H9 (cell line): Measurements from ENCODE around the gene BBIP1. TPM values are rescaled to one million over a fixed set of nuclear protein-coding genes. Genes with fewer than 3 reads are reported as not detected.

ENCODE experiments used
- DNase-seq: peaks from one replicate; pipeline ENCODE4 v3.0.0-alpha.2; 2017
- H2AFZ ChIP-seq: one replicate; pipeline ENCODE4 v1.6.1; 2013; ENCODE audit warnings: mild to moderate bottlenecking, low read length, control low read depth, moderate library complexity
- H2AK5ac ChIP-seq: 2 replicates; pipeline ENCODE4 v1.6.1; 2013; ENCODE audit warnings: low read length, control low read depth, mixed read lengths; ENCODE audit not compliant: insufficient read length
- H2BK120ac ChIP-seq: one replicate; pipeline ENCODE4 v1.6.1; 2013; ENCODE audit warnings: low read depth, mild to moderate bottlenecking, low read length, control low read depth, inconsistent platforms; ENCODE audit not compliant: poor library complexity, severe bottlenecking
- H2BK12ac ChIP-seq: 2 replicates; pipeline ENCODE4 v1.6.1; 2013; ENCODE audit warnings: low read length, control low read depth, mixed read lengths, low read depth; ENCODE audit not compliant: insufficient read length
- H2BK15ac ChIP-seq: 2 replicates; pipeline ENCODE4 v1.6.1; 2013; ENCODE audit warnings: low read depth, low read length, control low read depth
- H2BK20ac ChIP-seq: one replicate; pipeline ENCODE4 v1.6.1; 2013; ENCODE audit warnings: low read depth, mild to moderate bottlenecking, low read length, control low read depth, inconsistent platforms; ENCODE audit not compliant: poor library complexity, severe bottlenecking
- H2BK5ac ChIP-seq: 2 replicates; pipeline ENCODE4 v1.6.1; 2013; ENCODE audit warnings: low read length, control low read depth, mixed read lengths; ENCODE audit not compliant: insufficient read length
- H3K14ac ChIP-seq: 2 replicates; pipeline ENCODE4 v1.6.1; 2013; ENCODE audit warnings: low read length, control low read depth; ENCODE audit not compliant: insufficient read depth
- H3K18ac ChIP-seq: 2 replicates; pipeline ENCODE4 v1.6.1; 2013; ENCODE audit warnings: low read depth, mild to moderate bottlenecking, mixed read lengths, low read length, control low read depth; ENCODE audit not compliant: insufficient read length
- H3K23ac ChIP-seq: 2 replicates; pipeline ENCODE4 v1.6.1; 2013; ENCODE audit warnings: low read length, control low read depth, mixed read lengths, low read depth; ENCODE audit not compliant: insufficient read length
- H3K23me2 ChIP-seq: 2 replicates; pipeline ENCODE4 v1.6.1; 2013; ENCODE audit warnings: low read depth, mild to moderate bottlenecking, mixed read lengths, low read length, control low read depth; ENCODE audit not compliant: insufficient read length, poor library complexity, severe bottlenecking
- H3K27ac ChIP-seq: 2 replicates; pipeline ENCODE4 v1.5.1; 2013; ENCODE audit warnings: low read length, control low read depth, mixed read lengths, low read depth; ENCODE audit not compliant: insufficient read length
- H3K27me3 ChIP-seq: 2 replicates; pipeline ENCODE4 v1.6.1; 2013; ENCODE audit warnings: low read length, control low read depth, inconsistent platforms; ENCODE audit not compliant: insufficient read depth
- H3K4ac ChIP-seq: 2 replicates; pipeline ENCODE4 v1.6.1; 2013; ENCODE audit warnings: low read depth, mild to moderate bottlenecking, control low read depth, inconsistent platforms, low read length, moderate library complexity
- H3K4me1 ChIP-seq: 2 replicates; pipeline ENCODE4 v1.6.1; 2013; ENCODE audit warnings: low read length, control low read depth, inconsistent platforms; ENCODE audit not compliant: insufficient read depth
- H3K4me2 ChIP-seq: 2 replicates; pipeline ENCODE4 v1.6.1; 2013; ENCODE audit warnings: low read length, control low read depth, mixed read lengths; ENCODE audit not compliant: insufficient read length, insufficient read depth
- H3K56ac ChIP-seq: 2 replicates; pipeline ENCODE4 v1.6.1; 2013; ENCODE audit warnings: low read depth, mild to moderate bottlenecking, mixed read lengths, low read length, control low read depth; ENCODE audit not compliant: insufficient read length
- H3K79me1 ChIP-seq: 2 replicates; pipeline ENCODE4 v1.6.1; 2013; ENCODE audit warnings: low read depth, mild to moderate bottlenecking, moderate library complexity, low read length, control low read depth, inconsistent platforms; ENCODE audit not compliant: insufficient read depth, poor library complexity, severe bottlenecking
- H3K79me2 ChIP-seq: 2 replicates; pipeline ENCODE4 v1.6.1; 2013; ENCODE audit warnings: low read length, control low read depth, inconsistent platforms; ENCODE audit not compliant: insufficient read depth
- H3K9ac ChIP-seq: 2 replicates; pipeline ENCODE4 v1.6.1; 2013; ENCODE audit warnings: low read length, control low read depth, mixed read lengths; ENCODE audit not compliant: insufficient read length; ENCODE audit errors: extremely low read depth
- H3K9me3 ChIP-seq: one replicate; pipeline ENCODE4 v1.6.1; 2013; ENCODE audit warnings: low read depth, low read length, inconsistent platforms; ENCODE audit not compliant: control insufficient read depth
- H3T11ph ChIP-seq: one replicate; pipeline ENCODE4 v1.6.1; 2013; ENCODE audit warnings: mild to moderate bottlenecking, low read length, control low read depth, inconsistent platforms
- H4K20me1 ChIP-seq: one replicate; pipeline ENCODE4 v1.6.1; 2013; ENCODE audit not compliant: control insufficient read depth, insufficient read length, insufficient read depth
- H4K5ac ChIP-seq: 2 replicates; pipeline ENCODE4 v1.6.1; 2013; ENCODE audit warnings: low read depth, mild to moderate bottlenecking, mixed read lengths, low read length, control low read depth; ENCODE audit not compliant: insufficient read length
- H4K8ac ChIP-seq: replicated peaks from 2 replicates; pipeline ENCODE4 v1.6.1; 2013; ENCODE audit warnings: low read length, control low read depth, mixed read lengths, low read depth; ENCODE audit not compliant: insufficient read length
- H4K91ac ChIP-seq: 2 replicates; pipeline ENCODE4 v1.6.1; 2013; ENCODE audit warnings: low read depth, mild to moderate bottlenecking, moderate library complexity, mixed read lengths, low read length, control low read depth; ENCODE audit not compliant: insufficient read length
- H3K27ac Mint-ChIP-seq, 3 experiments: 2 replicates in 2 of 3; 3 replicates in 1 of 3; pipeline ENCODE4 v1.8.0; 2020 to 2021; ENCODE audit warnings: mixed read lengths in 3 of 3, mild to moderate bottlenecking in 1 of 3, moderate library complexity in 1 of 3
- H3K27me3 Mint-ChIP-seq: 2 replicates; pipeline ENCODE4 v1.8.0; 2021; ENCODE audit warnings: low read depth, mild to moderate bottlenecking, moderate library complexity, mixed read lengths
- H3K36me3 Mint-ChIP-seq, 3 experiments: 2 replicates in 2 of 3; 3 replicates in 1 of 3; pipeline ENCODE4 v1.8.0; 2020 to 2021; ENCODE audit warnings: low read depth in 3 of 3, mixed read lengths in 3 of 3; ENCODE audit not compliant: insufficient read depth in 1 of 3
- H3K4me1 Mint-ChIP-seq, 2 experiments: 2 replicates each; pipeline ENCODE4 v1.8.0; 2020; ENCODE audit warnings: mixed read lengths in 2 of 2
- H3K4me3 Mint-ChIP-seq, 2 experiments: 2 replicates in 1 of 2; 3 replicates in 1 of 2; pipeline ENCODE4 v1.8.0; 2020 to 2021; ENCODE audit warnings: mild to moderate bottlenecking in 2 of 2, mixed read lengths in 2 of 2, moderate library complexity in 1 of 2
- H3K9me3 Mint-ChIP-seq, 2 experiments: 2 replicates in 1 of 2; 3 replicates in 1 of 2; pipeline ENCODE4 v1.8.0; 2020; ENCODE audit warnings: mild to moderate bottlenecking in 2 of 2, mixed read lengths in 2 of 2, moderate library complexity in 1 of 2
- CTCF ChIP-seq: fragments of 200-600 bp; sonication (generic); conservative IDR thresholded peaks from 3 replicates; pipeline ENCODE4 v1.8.0; 2021; ENCODE audit warnings: antibody characterized with exemption, mild to moderate bottlenecking
- WGBS: extraction: QIAGEN DNeasy Blood & Tissue Kit; methylation state at CpG from one replicate; pipeline ENCODE4 v1.1.7; 2013; ENCODE audit warnings: missing lambda C conversion rate, low lambda C conversion rate, mixed read lengths; ENCODE audit not compliant: insufficient read length; ENCODE audit errors: extremely low coverage; 5-methylcytosine and 5-hydroxymethylcytosine counted together
- total RNA-seq: library from RNA; stranded (reverse); gene quantifications from 2 replicates; pipeline ENCODE4 v1.2.1, GENCODE V29; 2021

Gene BBIP1
- total RNA-seq, 1 experiment from 2014 or later, result 18.8 TPM

DNA sequence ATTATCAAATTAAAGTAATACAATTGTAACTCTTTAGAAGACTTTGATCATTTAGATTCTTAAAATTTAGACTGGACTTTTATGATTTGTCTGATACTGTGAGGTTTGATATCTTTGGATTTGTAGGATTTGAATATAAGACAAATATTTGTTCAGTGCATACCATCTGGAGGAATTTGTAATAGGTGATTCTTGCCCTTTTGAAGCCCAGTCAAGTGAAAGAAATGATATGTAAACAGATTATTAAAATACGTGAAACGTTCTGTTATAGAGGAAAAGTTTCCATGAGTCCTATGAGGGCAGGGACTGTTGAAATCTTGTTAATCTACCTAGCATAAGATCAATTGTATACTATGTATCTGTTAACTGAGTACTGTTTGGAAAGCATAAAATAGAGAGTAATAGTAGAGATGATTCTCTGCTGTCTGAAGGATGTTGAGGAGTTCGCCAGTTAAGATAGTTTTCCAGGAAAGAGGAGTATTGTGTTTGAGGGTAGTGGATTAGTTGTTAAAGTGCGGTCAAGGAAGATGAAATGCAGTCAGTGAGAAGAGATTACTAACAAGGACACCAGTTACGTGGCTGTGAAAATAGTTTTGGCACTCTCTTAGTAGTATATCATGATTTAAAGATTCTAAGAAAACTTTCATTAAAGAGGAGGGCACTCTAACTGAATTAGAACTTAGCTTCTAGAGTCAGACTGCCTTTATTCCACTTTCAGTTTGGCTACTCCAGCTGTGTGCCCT lies 32.9 kb downstream of the BBIP1 start:
- Mint-ChIP-seq H3K36me3 (peaks cover 0 to 42% (median 23%) of the 10 kb centered on the region in 3 experiments; a peak in 4 of 7 replicates), H3K9me3 (no peaks in the 10 kb centered on the region)
- no peak overlapping the region for H2BK120ac ChIP-seq

More for the DNA sequence above, 32.9 kb downstream of the BBIP1 start:
- Histone ChIP-seq H3K27me3 (no peaks in the 10 kb centered on the region), H3K23ac (no peak overlapping the region), H3K27ac (no peak overlapping the region), H4K91ac (no peak overlapping the region), H3K4me1 (no peaks in the 10 kb centered on the region), H2AK5ac (no peak overlapping the region), H3K4me2 (no peak overlapping the region), H4K20me1 (no peaks in the 10 kb centered on the region), H2BK15ac (no peak overlapping the region), H2AFZ (no peak overlapping the region), H3K79me2 (no peaks in the 10 kb centered on the region), H3K9me3 (no peaks in the 10 kb centered on the region), H4K5ac (no peak overlapping the region), H3K14ac (no peak overlapping the region), H3K56ac (no peak overlapping the region), H2BK5ac (no peak overlapping the region), H3K18ac (no peak overlapping the region), H3K23me2 (no peaks in the 10 kb centered on the region), H2BK12ac (no peak overlapping the region), H3K4ac (no peak overlapping the region), H3K9ac (no peak overlapping the region), H4K8ac (no peak overlapping the region), H3K79me1 (no peaks in the 10 kb centered on the region), H3T11ph (no peak overlapping the region), H2BK20ac (no peak overlapping the region)
- DNase-seq, result no peak
- H3K27me3 Mint-ChIP-seq, result no peaks in the 10 kb centered on the region
- no peak overlapping the region; a peak in 1 of 7 replicates for H3K27ac Mint-ChIP-seq
- no peak for TF ChIP-seq CTCF
- no peaks in the 10 kb centered on the region for H3K4me1 Mint-ChIP-seq
- 100% methylated on average over 1 of the region's 5 CpGs for WGBS
- H3K4me3 Mint-ChIP-seq, result no peak overlapping the region
